Prostate gland (tissue), 2 donors: Measurements from ENCODE around the gene EFNA4. TPM values are rescaled to one million over a fixed set of nuclear protein-coding genes. Genes with fewer than 3 reads are reported as not detected.

Experiments
- DNase-seq: peaks from one replicate; pipeline ENCODE4 v3.0.0-alpha.2; 2019; ENCODE audit warnings: low spot score
- H3K27ac ChIP-seq, 2 donors: fragments of 200-600 bp; sonication (generic); 2 replicates each; pipeline ENCODE4 v1.5.1; 2017 to 2019
- H3K27me3 ChIP-seq: fragments of 200-600 bp; sonication (generic); replicated peaks from 2 replicates; pipeline ENCODE4 v1.5.1; 2019; ENCODE audit not compliant: insufficient read depth
- H3K36me3 ChIP-seq, 2 donors: fragments of 200-600 bp; sonication (generic); 1 replicate in 1 of 2; 2 replicates in 1 of 2; pipeline versions ENCODE4 v1.5.1 to v1.8.1; 2017 to 2019
- H3K4me1 ChIP-seq: fragments of 200-600 bp; sonication (generic); replicated peaks from 2 replicates; pipeline ENCODE4 v1.5.1; 2019
- H3K4me3 ChIP-seq, 2 donors: fragments of 200-600 bp; sonication (generic); 2 replicates each; pipeline ENCODE4 v1.5.1; 2017 to 2019
- H3K9me3 ChIP-seq: fragments of 200-600 bp; sonication (generic); 2 replicates; pipeline ENCODE4 v1.5.1; 2017
- CTCF ChIP-seq, 4 experiments: fragments of 200-600 bp in 2 of 4; fragments of 450-650 bp in 2 of 4; sonication (generic) in 2 of 4; IDR thresholded peaks; 1 replicate in 3 of 4; 2 replicates in 1 of 4; pipeline ENCODE4 v1.5.1; 2016 to 2019; ENCODE audit warnings: antibody characterized with exemption in 4 of 4, mild to moderate bottlenecking in 2 of 4, moderate library complexity in 2 of 4
- POLR2A ChIP-seq: fragments of 450-650 bp; IDR thresholded peaks from one replicate; pipeline ENCODE4 v1.6.1; 2016; ENCODE audit warnings: antibody characterized with exemption, mild to moderate bottlenecking
- POLR2AphosphoS5 ChIP-seq: sonication (generic); formaldehyde crosslinking; IDR thresholded peaks from one replicate; pipeline ENCODE4 v1.6.1; 2017; ENCODE audit warnings: antibody characterized with exemption
- WGBS: methylation state at CpG from one replicate; pipeline ENCODE4 v1.1.5; 2018; 5-methylcytosine and 5-hydroxymethylcytosine counted together
- intact Hi-C: fragments of 100-400 bp; cut with DNase I; formaldehyde crosslinking; loops from one replicate; pipeline ENCODE4 v1.14.2; 2022
- total RNA-seq, 2 donors: library from RNA; depleted of rRNA; stranded (reverse); fragments of >200 nt; gene quantifications; one replicate each; pipeline ENCODE4 v1.1.0, GENCODE V29; 2016

The EFNA4 gene
- total RNA-seq, 2 donors from 2014 or later = 10.3 to 23.4 TPM

- DNase-seq = no peak
- Histone ChIP-seq H3K4me3 (no peak overlapping the region), H3K9me3 (no peaks in the 10 kb centered on the region), H3K4me1 (peaks cover 10% of the 10 kb centered on the region), H3K27ac (no peak overlapping the region), H3K27me3 (no peaks in the 10 kb centered on the region), H3K36me3 (no peaks in the 10 kb centered on the region)
- intact Hi-C loops = no loop called here
- TF ChIP-seq POLR2AphosphoS5 (no peak), CTCF (IDR thresholded peaks at IDR 0.05) (no peak), POLR2A (no peak)
- 50% methylated on average over 7 of the region's 7 CpGs for WGBS
These were observed 9.2 kb downstream of the EFNA4 start for GRCh38 chr1:155072531-155073289.

GRCh38 chr1:155073377-155074242, 10.1 kb downstream of the EFNA4 start:
- Histone ChIP-seq H3K27ac (no peak overlapping the region), H3K4me3 (no peak overlapping the region), H3K36me3 (no peaks in the 10 kb centered on the region), H3K9me3 (no peaks in the 10 kb centered on the region), H3K27me3 (no peaks in the 10 kb centered on the region), H3K4me1 (peaks cover 10% of the 10 kb centered on the region)
- DNase-seq = no peak
- WGBS = 51% methylated on average over 3 of the region's 3 CpGs
- TF ChIP-seq POLR2A (no peak), CTCF (IDR thresholded peaks at IDR 0.05) (no peak), POLR2AphosphoS5 (no peak)
- intact Hi-C loops = no loop called here

GRCh38 chr1:155075535-155075934, 12.0 kb downstream of the EFNA4 start:
- Histone ChIP-seq H3K9me3 (no peaks in the 10 kb centered on the region), H3K36me3 (no peaks in the 10 kb centered on the region), H3K27ac (no peak overlapping the region), H3K4me3 (no peak overlapping the region), H3K27me3 (no peaks in the 10 kb centered on the region), H3K4me1 (peaks cover 20% of the 10 kb centered on the region)
- TF ChIP-seq CTCF (IDR thresholded peaks at IDR 0.05) (no peak), POLR2AphosphoS5 (no peak), POLR2A (no peak)
- intact Hi-C loops = no loop called here
- DNase-seq = no peak
- WGBS = 44% methylated on average over 5 of the region's 5 CpGs

GRCh38 chr1:155076371-155076770, 12.8 kb downstream of the EFNA4 start:
- Histone ChIP-seq H3K4me3 (no peak overlapping the region), H3K4me1 (peaks cover 25% of the 10 kb centered on the region), H3K27ac (no peak overlapping the region), H3K9me3 (no peaks in the 10 kb centered on the region), H3K27me3 (no peaks in the 10 kb centered on the region), H3K36me3 (no peaks in the 10 kb centered on the region)
- WGBS = 89% methylated on average over 1 of the region's 1 CpG
- no peak for TF ChIP-seq CTCF (IDR thresholded peaks at IDR 0.05)
- TF ChIP-seq POLR2A = no peak
- no peak for TF ChIP-seq POLR2AphosphoS5
- no peak for DNase-seq
- intact Hi-C loops = no loop called here
